Measurements from ENCODE around the gene MGARP.

Gene MGARP

GRCh38 chr4:139242511-139243051 is 37.4 kb downstream of the MGARP start:
- no peak for DNase-seq

GRCh38 chr4:139241784-139242151 is 38.3 kb downstream of the MGARP start:
- no peak for DNase-seq

GRCh38 chr4:139241086-139241783 is 38.8 kb downstream of the MGARP start:
- DNase-seq = no peak

GRCh38 chr4:139239127-139239772 is 40.8 kb downstream of the MGARP start:
- DNase-seq = no peak

- DNase-seq = no peak
Measured at GRCh38 chr4:139234253-139234652, 45.8 kb downstream of the MGARP start.

GRCh38 chr4:139229534-139230039 is 50.4 kb downstream of the MGARP start:
- DNase-seq = no peak

GRCh38 chr4:139227729-139228404 is 52.2 kb downstream of the MGARP start:
- DNase-seq = no peak

GRCh38 chr4:139223682-139224317 is 56.2 kb downstream of the MGARP start:
- DNase-seq = no peak

GRCh38 chr4:139222215-139222614 is 57.8 kb downstream of the MGARP start:
- DNase-seq = no peak

GRCh38 chr4:139221687-139222086 is 58.3 kb downstream of the MGARP start:
- no peak for DNase-seq

- DNase-seq = no peak
Measured at GRCh38 chr4:139219450-139220055, 60.5 kb downstream of the MGARP start.

All from NCI-H2107 (cell line).